HG02642 (cell line): ENCODE results near the gene KLK2.
"Not testable (repeated sequence)": the region's sequence is repeated elsewhere in the genome, so short reads cannot be mapped to it uniquely, and the experiment has no call there.

ENCODE experiments used
- ATAC-seq: cut with Tn5 transposase; IDR thresholded peaks from one replicate; pipeline ENCODE4 v1.9.1; 2021; ENCODE audit warnings: mild to moderate bottlenecking; ENCODE audit not compliant: unreplicated experiment, poor library complexity

KLK2 gene

DNA sequence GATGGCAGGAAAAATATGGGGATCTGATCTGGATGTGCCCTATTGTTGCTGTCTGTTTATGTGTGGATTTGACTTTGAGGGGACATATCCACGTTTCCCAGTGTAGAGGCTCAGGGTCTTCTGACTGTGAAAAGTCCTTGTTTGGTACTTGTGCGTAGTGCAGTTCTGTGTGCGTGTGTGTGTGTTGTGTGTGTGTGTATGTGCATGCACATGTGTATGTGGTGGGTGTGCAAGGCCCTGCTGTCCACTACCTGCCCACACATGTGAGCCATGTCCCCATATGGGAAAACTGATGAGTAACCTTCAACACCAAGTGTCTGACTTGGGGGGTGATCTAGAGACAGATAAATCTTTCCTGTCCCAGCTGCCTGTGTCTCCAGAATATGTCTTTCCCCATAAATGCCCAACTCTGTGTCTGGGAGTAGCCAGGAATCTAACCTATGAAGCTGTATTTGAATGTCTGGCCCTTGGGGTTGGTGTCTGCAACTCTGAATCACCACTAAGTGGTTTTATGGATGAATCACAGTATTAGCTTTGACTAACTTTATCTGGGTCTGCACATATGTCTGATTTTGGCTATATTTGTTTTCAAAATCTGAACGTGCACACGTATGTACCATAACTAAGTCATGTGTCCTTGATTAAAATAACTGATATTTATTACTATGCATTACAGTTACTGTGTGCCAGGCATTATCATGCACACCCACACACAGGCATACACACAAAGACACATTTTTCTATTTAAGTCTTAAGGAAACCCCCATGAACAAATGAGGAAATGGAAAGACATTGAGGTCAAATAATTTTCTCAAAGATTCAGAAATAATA is 17.4 kb downstream of the KLK2 start:
- ATAC-seq, result no peak

DNA sequence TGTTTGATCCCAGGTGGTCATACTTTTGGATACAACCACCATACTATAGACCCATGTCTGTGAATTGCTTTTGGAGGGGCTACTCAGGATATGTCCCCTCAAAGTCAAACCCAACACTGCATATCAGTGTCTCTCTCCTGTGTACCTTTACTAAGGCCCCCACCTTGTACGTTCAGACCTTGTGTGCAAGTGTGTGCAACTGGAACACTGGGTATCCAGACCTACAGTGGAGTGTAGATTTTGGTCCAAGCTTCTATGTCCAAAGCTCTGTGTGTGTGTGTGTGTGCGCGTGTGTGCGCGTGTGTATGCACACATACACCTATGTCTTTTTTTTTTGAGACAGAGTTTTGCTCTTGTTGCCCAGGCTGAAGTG is 18.0 kb downstream of the KLK2 start:
- ATAC-seq, result no peak

DNA sequence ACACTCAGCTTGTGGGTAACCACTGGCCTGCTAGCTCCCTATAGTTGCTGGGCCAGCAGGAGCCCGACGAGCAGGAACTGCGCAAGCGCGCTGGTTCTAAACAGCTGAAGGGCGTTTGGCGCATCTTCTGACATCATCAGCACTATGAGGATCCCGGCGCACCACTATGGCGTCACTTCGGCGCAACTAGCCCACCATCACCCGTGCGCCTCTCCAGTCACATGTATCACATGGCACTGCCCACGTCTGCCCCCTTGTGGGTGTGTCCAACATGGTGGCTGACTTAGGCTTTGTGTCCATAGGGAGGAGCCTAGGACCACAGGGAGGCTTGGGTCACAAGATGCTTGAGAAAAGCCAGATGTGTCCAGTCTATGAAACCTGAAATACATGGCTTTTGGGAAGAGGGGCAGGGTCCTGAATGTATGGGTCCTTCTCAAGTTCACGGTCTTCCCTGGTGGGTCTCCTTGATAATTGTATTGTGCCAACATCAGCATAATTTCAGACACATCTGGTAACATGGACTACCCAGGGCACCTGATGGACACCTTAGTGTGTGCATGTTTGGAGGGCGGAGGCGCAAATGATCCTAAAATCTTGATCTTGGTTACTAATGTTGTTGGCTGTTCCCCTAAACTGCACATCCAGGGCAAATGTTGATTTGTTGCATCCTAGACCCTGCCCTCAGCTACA is 20.0 kb downstream of the KLK2 start:
- no peak for ATAC-seq

DNA sequence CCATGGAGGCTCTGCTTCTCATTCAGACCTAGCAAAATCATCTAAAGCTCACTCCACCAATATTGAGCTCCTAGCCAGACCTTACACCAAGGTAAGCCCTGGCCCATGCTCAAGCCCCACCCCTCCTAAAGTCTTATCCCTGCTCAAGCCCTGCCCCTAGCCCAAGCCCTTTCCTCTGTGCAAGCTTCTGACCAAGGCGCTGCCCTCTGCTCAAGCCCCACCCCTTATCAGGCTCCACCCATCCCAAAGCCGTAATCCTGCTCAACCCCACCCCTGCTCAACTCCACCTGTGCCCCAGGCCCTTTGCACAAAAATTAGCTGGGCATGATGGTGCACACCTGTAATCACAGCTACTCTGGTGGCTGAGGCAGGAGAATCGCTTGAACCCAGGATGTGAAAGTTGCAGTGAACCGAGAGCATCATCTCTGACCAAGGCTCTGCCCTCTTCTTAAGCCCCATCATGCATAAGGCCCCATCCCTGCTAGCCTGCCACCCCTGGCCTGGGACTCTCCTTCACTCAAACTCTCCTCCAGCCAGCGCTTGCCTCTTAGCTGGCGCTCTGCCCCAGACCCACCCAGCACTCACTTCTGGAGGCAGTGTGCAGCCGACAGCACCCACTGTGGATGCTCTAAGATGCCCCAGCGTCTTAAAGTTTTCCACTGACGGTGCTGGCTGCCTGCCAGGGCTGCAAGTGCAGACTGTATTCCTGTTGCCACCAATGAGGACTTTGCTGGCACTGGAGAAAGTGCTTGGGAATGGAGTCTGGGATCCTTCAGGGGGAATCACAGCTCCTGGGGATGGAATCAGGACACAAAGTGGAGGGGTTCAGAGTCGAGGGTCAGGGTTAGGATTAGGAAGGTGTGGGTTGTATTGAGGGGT is 21.5 kb downstream of the KLK2 start:
- no peak for ATAC-seq

DNA sequence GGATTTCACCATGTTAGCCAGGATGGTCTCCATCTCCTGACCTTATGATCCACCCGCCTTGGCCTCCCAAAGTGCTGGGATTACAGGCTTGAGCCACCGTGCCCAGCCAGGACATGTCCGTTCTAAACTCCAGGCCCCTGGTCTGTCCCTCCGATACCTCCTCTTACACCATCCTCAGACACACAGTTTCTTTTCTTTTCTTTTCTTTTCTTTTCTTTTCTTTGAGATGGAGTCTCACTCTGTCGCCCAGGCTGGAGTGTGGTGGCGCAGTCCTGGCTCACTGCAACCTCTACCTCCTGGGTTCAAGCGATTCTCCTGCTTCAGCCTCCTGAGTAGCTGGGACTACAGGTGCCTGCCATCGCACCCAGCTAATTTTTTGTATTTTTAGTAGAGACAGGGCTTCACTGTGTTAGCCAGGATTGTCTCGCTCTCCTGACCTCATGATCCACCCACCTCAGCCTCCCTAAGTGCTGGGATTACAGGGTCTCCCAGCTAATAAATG is 22.9 kb downstream of the KLK2 start:
- ATAC-seq, result not testable (repeated sequence)

DNA sequence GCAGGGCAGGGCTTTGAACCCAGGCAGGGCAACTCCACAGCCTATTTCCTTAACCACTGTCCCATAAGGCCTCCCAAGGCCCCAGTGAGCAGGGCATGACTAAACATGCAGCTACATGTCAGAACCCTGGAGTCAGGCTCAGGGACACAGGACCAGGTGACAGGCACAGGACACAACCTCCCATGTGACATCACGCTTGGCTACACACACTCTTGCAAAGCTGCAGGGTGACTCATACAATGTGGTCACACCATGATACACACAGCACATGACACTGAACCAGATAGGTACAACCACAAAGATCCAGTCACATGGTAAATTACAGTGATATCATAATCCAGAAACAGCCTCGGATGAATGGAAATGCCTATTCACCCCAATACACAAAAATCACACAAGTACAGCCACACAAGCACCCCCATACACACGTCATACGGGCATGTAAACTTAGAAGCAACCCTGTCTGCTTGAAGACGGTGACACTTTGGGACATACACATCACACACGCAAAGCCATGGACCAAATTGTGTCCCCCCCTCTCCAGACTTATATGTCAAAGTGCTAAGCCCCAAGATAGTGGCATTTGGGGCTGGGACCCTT is 23.5 kb downstream of the KLK2 start:
- ATAC-seq, result peak; percentile 88

DNA sequence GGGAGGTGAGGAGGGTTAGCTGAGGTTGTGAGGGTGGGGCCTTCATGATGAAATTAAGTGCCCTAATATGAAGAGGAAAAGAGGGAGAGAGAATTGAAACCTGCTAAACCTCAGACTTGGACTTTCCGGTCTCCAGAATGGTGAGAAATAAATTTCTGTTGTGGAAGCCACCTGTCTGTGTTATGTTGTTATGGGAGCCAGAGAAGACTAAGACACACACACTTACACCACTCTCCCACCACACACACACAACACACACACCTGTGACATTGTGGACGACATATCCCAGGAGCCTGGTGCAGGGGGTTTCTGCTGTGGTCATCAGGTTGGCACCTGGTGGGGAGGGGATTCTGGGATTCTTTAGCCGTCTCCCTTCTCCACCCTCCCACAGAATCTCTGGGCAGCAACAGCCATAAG is 24.0 kb downstream of the KLK2 start:
- peak; percentile 26 for ATAC-seq

DNA sequence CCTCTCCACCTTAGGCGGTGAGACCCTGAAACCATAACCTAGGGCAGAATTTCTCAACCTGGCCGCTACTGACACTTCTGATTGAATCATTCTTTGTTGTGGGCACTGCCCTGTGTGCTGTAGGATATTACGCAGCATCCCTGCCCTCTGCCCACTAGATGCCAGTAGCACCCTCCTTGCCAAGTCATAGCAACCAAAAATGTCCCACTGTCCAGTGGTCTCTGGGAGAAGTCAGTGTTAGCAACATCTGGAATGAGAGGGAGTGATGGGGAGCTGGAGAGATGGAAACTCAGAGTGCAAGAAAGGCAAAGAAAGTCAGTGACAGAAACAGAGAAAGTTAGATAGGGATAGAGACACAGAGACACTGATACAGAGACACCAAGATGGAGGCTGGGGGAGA is 24.4 kb downstream of the KLK2 start:
- no peak for ATAC-seq

DNA sequence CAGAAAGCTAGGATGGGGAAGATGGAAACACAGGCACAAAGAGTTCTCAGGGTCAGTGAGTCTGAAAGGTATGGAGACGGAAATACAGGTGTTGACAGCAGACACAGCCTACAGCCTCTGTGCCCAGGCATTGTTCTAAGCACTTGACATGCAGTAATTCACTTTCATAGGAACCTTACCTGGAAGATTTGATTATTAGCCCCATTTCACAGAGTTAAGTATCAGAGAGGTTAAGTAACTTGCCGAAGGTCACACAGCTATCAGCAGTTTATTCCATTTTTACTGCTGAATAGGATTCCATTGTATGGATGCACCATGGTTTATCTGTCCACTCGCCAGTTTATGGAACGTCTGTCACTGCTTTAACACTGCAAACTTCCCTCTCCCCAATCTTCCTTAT is 24.8 kb downstream of the KLK2 start:
- ATAC-seq, result no peak

DNA sequence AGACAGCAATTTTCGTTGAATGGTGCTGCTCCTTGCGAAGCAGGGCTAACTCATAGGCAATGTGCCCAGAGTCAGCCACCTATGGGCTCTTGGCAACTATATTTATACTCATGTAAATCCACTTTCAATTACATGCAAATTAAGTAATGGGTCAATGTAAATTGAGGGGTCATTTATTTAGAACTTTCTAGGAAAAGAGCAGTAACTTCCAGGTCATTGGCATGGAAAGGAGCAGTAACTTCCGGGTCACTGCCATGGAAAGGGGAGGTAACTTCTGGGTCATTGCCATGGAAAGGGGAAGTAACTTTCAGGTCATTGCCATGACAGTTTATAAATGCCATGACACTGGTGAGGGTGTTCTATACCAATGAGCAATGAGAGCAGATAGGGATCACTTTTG is 26.3 kb downstream of the KLK2 start:
- ATAC-seq, result no peak

DNA sequence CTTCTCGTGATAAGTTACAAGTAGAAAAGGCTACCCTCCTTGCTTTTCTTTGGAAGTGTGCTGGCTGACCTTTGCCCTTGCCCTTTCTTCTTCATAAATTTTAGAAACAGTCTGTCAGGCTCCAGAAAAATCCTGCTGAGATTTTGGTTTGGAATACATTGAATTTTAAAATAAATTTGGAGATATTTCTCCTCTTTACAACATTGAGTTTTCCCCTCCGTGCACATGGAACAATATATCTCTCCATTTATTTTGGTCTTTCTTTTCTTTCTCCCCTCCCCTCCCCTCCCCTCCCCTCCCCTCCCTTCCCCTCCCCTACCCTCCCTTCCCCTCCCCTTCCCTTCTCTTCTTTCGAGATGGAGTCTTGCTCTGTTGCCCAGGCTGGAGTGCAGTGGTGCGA is 29.4 kb downstream of the KLK2 start:
- ATAC-seq, result no peak

DNA sequence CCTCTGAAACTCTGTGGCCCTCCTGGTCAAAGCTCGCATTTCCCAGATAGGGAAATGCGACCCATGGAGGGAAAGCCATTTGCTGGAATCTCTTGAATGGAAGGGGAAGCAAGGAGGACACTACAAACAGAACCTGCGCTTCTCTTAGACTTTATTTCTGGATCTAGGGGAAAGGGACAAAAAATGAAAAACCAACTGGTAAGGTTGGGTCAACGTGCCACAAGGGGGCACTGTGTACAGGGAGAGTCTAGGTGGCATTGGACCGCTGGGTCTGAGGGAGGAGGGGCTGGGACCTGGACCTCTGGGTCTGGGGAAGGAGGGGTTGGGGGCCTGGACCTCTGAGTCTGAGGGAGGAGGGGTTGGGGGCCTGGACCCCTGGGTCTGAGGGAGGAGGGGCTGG is 33.0 kb downstream of the KLK2 start:
- ATAC-seq, result no peak

DNA sequence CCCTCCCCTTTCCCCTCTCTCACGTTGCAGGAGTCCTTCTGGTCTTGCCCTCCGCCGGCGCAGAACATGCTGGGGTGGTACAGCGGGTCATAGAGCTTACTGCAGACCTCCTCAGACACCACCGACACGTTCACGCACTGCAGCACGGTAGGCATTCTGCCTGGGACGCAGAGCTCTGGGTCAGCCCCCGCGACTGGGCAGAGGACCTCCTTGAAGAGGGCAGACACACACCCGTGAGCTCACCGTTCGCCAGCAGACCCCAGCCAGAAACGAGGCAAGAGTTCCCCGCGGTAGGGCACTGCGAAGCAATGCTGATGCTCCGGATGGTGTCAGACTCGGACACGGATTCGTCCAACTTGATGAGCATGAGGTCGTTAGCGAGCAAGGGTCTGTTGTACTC is 35.1 kb downstream of the KLK2 start:
- ATAC-seq, result no peak

DNA sequence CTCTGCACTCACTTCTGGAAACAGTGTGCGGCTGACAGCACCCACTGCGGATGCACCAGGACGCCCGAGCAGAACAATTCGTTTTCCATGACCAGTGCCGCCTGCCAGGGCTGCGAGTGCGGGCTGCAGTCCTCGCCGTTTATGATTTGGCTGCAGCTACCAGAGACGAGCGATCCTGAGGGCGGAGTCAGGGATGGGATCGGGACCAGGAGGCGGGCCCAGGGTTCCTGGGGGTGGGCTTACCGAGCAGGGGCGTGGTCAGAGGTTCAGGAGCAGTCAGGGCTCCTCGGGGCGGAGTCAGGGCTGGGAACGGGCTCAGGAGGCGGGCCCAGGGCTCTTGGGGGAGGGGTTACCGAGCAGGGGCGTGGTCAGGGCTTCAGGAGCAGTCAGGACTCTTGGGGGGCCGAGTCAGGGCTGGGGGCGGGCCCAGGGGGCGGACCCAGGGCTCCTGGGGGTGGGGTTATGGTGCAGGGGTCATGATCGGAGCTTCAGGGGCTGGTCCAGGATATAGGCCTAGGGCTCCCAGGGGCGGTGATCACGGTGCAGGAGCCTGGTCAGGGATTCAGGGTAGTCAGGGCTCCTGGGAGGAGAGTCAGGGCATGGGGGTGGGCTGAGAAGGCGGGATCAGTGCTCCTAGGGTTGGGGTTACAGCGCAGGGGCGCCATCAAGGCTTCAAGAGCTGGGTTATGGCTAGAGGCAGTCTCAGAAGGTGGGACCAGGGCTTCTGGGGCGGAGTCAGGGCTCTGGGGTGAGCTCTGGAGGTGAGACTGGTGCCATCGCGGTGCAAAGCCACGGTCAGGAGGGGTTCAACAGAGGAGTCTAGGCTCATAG is 36.2 kb downstream of the KLK2 start:
- ATAC-seq, result peak; percentile 70

DNA sequence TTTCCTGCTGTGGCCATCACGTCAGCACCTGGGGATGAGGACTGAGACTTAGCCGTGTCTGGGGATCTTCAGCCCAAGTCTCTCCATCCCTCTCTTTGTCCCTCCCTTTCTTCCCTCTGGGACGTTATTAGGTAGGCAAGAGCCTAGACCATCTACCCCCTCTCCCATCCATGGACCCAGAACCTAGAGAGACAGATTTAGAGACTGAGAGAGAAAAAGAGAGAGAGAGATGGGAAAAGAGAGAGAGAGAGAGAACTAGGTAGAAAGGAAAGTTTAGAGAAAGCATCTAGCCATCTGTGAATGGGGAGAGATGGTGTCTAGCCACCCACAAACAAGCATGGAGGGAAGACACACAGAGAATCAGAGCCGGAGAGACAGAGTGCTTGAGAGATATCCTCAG is 37.5 kb downstream of the KLK2 start:
- no peak for ATAC-seq

DNA sequence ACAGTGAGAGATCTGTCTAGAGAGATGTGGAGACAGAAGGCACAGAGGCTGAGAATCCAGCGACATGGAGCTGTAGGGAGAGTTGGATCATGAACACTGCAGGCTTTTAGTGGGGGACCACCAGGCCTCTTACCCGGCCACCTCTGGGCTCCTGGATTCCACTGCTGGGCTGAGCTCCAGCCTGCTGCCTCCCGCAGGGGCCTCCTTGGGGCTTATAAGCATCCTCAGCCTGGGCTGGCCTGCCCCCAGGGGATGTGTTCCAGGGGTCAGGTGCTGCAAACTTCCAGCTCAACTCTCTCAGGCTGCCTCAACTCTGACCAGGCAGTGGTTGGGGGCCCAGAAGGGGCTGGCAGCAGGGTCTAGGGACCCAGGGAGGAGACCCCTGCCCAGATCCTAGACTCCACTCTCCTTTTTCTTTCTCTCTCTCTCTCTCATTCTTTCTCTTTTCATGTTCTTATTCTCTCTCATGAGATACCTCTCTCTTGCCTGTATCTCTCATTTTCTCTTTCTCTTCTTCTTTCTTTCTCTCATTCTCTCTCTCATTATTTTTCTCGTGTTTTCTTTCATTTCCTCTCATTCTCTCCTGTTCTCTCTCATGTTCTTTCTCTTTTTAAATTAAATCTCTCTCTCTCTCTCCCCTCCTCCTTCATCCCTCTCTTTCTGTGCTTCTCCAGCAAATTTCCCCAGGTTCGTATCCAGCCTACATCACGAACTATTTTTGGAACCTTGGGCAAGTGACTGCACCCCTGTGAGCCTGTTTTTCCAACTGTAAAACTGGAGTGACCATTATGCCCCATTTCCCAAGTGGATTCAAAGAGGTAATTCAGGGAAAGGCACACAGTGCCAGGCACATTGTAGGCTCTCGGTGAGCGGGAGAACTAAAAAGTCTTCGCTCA is 38.2 kb downstream of the KLK2 start, which contains the start of gene KLK4:
Gene KLK4, minus strand, starts transcription at position 190 of the 896 bp plus-strand sequence. CDS start 657 bp downstream, outside the sequence.
- no peak for ATAC-seq

DNA sequence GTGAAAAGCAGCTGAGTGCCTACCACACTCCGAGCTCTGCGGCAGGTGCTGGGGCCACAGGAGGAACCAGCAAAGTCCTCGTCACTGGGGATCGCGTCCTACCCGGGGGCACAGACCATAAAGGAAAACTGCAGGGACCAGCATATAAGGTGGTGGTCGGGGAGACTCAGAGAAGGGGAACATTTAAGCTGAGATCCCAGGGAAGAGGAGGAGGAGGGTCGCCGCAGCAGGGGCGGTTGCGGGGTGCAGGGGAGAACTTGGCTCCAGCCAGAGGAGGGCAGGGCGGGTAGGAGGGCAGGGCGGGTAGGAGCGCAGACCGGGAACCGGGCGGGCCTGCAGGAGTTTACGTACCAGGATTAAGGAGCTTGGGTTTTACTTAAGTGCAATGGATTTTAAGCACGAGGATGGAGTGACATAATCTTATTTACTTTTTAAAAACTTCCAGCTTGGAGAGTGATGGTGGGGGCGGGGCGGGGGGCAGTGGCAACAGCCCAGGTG is 38.9 kb downstream of the KLK2 start:
- ATAC-seq, result no peak
